GM12878 (cell line): ENCODE results near the gene SACM1L. TPM values are rescaled to one million over a fixed set of nuclear protein-coding genes. Genes with fewer than 3 reads are reported as not detected.

ENCODE experiments used
- ATAC-seq: fragments of 200-7000 bp; cut with Tn5 transposase; 3 replicates; pipeline ENCODE4 v1.9.1; 2020; ENCODE audit warnings: mild to moderate bottlenecking, moderate library complexity
- BruUV-seq: library from RNA; stranded (reverse); fragments of 400-500 nt; replicated peaks from 2 replicates; lab custom pipeline; 2021; lab: Mats Ljungman, UMichigan
- CTCF ChIA-PET: fragments of 300-600 bp; sonication (Branson Sonifier 250); formaldehyde crosslinking; extraction: SDS; loops from one replicate; lab custom pipeline; 2021; ENCODE audit warnings: inconsistent platforms; lab: Yijun Ruan, JAX
- POLR2A ChIA-PET: fragments of 350-600 bp; formaldehyde crosslinking; extraction: SDS; loops from one replicate; lab custom pipeline; 2021; ENCODE audit warnings: inconsistent platforms; lab: Charles Lee
- RAD21 ChIA-PET: fragments of 300-600 bp; sonication (Branson Sonifier 250); formaldehyde crosslinking; loops from one replicate; lab custom pipeline; 2023; ENCODE audit warnings: antibody characterized with exemption; ENCODE audit not compliant: unreplicated experiment; lab: Charles Lee
- SMC1A ChIA-PET: fragments of 300-600 bp; sonication (Branson Sonifier 250); formaldehyde crosslinking; loops from one replicate; lab custom pipeline; 2023; ENCODE audit not compliant: unreplicated experiment, uncharacterized antibody; lab: Charles Lee
- DNase-seq: peaks from one replicate; pipeline ENCODE4 v3.0.0-alpha.2; 2011; ENCODE audit warnings: low read depth, low spot score
- FAIRE-seq: peaks from 3 replicates; lab custom pipeline; 2011; peaks lifted over from hg19 to GRCh38; lab: Jason Lieb, UNC
- H2AFZ ChIP-seq: 2 replicates; pipeline ENCODE4 v1.6.0; 2011; ENCODE audit warnings: low read depth, low read length, control low read depth; ENCODE audit not compliant: control insufficient read depth
- H3K27ac ChIP-seq: 2 replicates; pipeline ENCODE4 v1.5.1; 2011; ENCODE audit warnings: control low read depth; ENCODE audit not compliant: control insufficient read depth, insufficient read depth
- H3K27me3 ChIP-seq, 2 experiments: replicated peaks in 1 of 2; 2 replicates each; pipeline versions ENCODE4 v1.6.0 to v1.6.1; 2011; ENCODE audit warnings: low read length in 1 of 2; ENCODE audit not compliant: control insufficient read depth in 2 of 2, insufficient read depth in 2 of 2
- H3K36me3 ChIP-seq, 2 experiments: 2 replicates each; pipeline ENCODE4 v1.5.1; 2011; ENCODE audit warnings: low read length in 1 of 2; ENCODE audit not compliant: control insufficient read depth in 2 of 2, insufficient read depth in 2 of 2
- H3K4me1 ChIP-seq: 2 replicates; pipeline ENCODE4 v1.6.1; 2011; ENCODE audit warnings: mild to moderate bottlenecking, low read length, moderate library complexity, mixed read lengths; ENCODE audit not compliant: control insufficient read depth, insufficient read depth
- H3K4me2 ChIP-seq: 2 replicates; pipeline ENCODE4 v1.6.0; 2011; ENCODE audit warnings: control low read depth; ENCODE audit not compliant: control insufficient read depth, insufficient read depth
- H3K4me3 ChIP-seq: fragments of 200-600 bp; sonication (generic); 2 replicates; pipeline ENCODE4 v1.5.1; 2016
- H3K79me2 ChIP-seq: 2 replicates; pipeline ENCODE4 v1.6.0; 2011; ENCODE audit warnings: low read length; ENCODE audit not compliant: control insufficient read depth, insufficient read depth
- H3K9ac ChIP-seq: 2 replicates; pipeline ENCODE4 v1.8.0; 2011; ENCODE audit warnings: low read length, control low read depth, mixed read lengths; ENCODE audit not compliant: control insufficient read depth, insufficient read depth
- H3K9me3 ChIP-seq: replicated peaks from 3 replicates; pipeline ENCODE4 v1.5.1; 2011; ENCODE audit warnings: mild to moderate bottlenecking, low read length; ENCODE audit not compliant: control insufficient read depth, insufficient read depth
- H4K20me1 ChIP-seq: 2 replicates; pipeline ENCODE4 v1.6.0; 2011; ENCODE audit not compliant: control insufficient read depth, insufficient read depth
- ASH2L ChIP-seq: fragments of 300-600, 200-600 bp; sonication (generic); IDR thresholded peaks from 2 replicates; pipeline ENCODE4 v1.6.1; 2017; ENCODE audit warnings: low read depth, mild to moderate bottlenecking, borderline replicate concordance
- CEBPB ChIP-seq, 2 experiments: fragments of 150-350 bp in 1 of 2; IDR thresholded peaks; 2 replicates each; pipeline ENCODE4 v1.6.1; 2012 to 2014; ENCODE audit warnings: low read depth in 2 of 2, low read length in 2 of 2, borderline replicate concordance in 1 of 2, inconsistent platforms in 1 of 2
- CREB1 ChIP-seq: IDR thresholded peaks from 2 replicates; pipeline ENCODE4 v1.6.1; 2012; ENCODE audit warnings: low read depth, mild to moderate bottlenecking, inconsistent platforms
- DPF2 ChIP-seq: fragments of 450-650 bp; IDR thresholded peaks from 2 replicates; pipeline ENCODE4 v1.6.1; 2017; ENCODE audit warnings: mild to moderate bottlenecking
- E4F1 ChIP-seq: fragments of 450-650 bp; IDR thresholded peaks from 2 replicates; pipeline ENCODE4 v1.6.1; 2018; ENCODE audit warnings: borderline replicate concordance, mild to moderate bottlenecking; ENCODE audit not compliant: partially characterized antibody
- ESRRA ChIP-seq: IDR thresholded peaks from 2 replicates; pipeline ENCODE4 v1.6.1; 2012; ENCODE audit warnings: mild to moderate bottlenecking, low read length, improper control_type of control experiment
- IRF4 ChIP-seq: IDR thresholded peaks from 2 replicates; pipeline ENCODE4 v1.6.1; 2011; ENCODE audit warnings: low read depth, low read length
- NR2C2 ChIP-seq: IDR thresholded peaks from 2 replicates; pipeline ENCODE4 v1.6.1; 2011; ENCODE audit warnings: borderline replicate concordance, low read depth; ENCODE audit not compliant: control insufficient read depth, insufficient read length
- NR2F1 ChIP-seq: fragments of 450-650 bp; conservative IDR thresholded peaks from 2 replicates; pipeline ENCODE4 v1.6.1; 2017; ENCODE audit warnings: mild to moderate bottlenecking
- PAX5 ChIP-seq: IDR thresholded peaks from 2 replicates; pipeline ENCODE4 v1.6.1; 2011; ENCODE audit warnings: low read depth, low read length, borderline replicate concordance
- POLR2AphosphoS2 ChIP-seq: IDR thresholded peaks from 2 replicates; pipeline ENCODE4 v1.6.1; 2011; ENCODE audit warnings: low read depth, mild to moderate bottlenecking, low read length, improper control_type of control experiment, moderate library complexity
- RFX5 ChIP-seq: IDR thresholded peaks from 2 replicates; pipeline ENCODE4 v1.6.1; 2011; ENCODE audit warnings: low read depth, low read length, improper control_type of control experiment
- SMAD5 ChIP-seq: IDR thresholded peaks from 2 replicates; pipeline ENCODE4 v1.6.1; 2016; ENCODE audit warnings: antibody characterized with exemption, low read depth
- WRNIP1 ChIP-seq: IDR thresholded peaks from 2 replicates; pipeline ENCODE4 v1.6.1; 2011; ENCODE audit warnings: low read depth, low read length, improper control_type of control experiment, borderline replicate concordance
- ZNF207 ChIP-seq: fragments of 450-650 bp; IDR thresholded peaks from 2 replicates; pipeline ENCODE4 v1.6.1; 2014; ENCODE audit warnings: antibody characterized with exemption, mild to moderate bottlenecking, borderline replicate concordance
- ZNF274 ChIP-seq: IDR thresholded peaks from one replicate; pipeline ENCODE4 v1.8.0; 2011; ENCODE audit not compliant: insufficient read length, insufficient read depth
- ZNF622 ChIP-seq: fragments of 450-650 bp; IDR thresholded peaks from 2 replicates; pipeline ENCODE4 v1.6.1; 2017; ENCODE audit warnings: mild to moderate bottlenecking, inconsistent platforms
- whole genome bisulfite sequencing: methylation state at CpG from one replicate; pipeline ENCODE4 v1.1.6; 2016; ENCODE audit warnings: low lambda C conversion rate; ENCODE audit not compliant: insufficient replicate concordance, insufficient coverage; ENCODE audit errors: missing lambda C conversion rate; 5-methylcytosine and 5-hydroxymethylcytosine counted together
- in situ Hi-C: fragments of 300-500 bp; cut with MboI; formaldehyde crosslinking; loops from 9 replicates; pipeline ENCODE4 v1.14.3; 2018; ENCODE audit warnings: mixed read lengths
- intact Hi-C: fragments of 100-400 bp; cut with micrococcal nuclease; formaldehyde crosslinking; loops from one replicate; pipeline ENCODE4 v1.14.2; 2022; ENCODE audit not compliant: unreplicated experiment
- polyA plus RNA-seq, 11 experiments: library from polyadenylated mRNA; depleted of rRNA in 4 of 11; unstranded in 6 of 11; stranded (reverse) in 5 of 11; fragments of >200 nt; fragmentation: Nextera tagmentation in 4 of 11; fragmentation: Illumina TruSeq in 1 of 11; extraction: Ambion mirVana in 4 of 11; extraction: Trizol in 1 of 11; gene quantifications; 1 replicate in 1 of 11; 2 replicates in 10 of 11; pipeline versions ENCODE4 v1.2.1 to v1.2.3, GENCODE V29; 2011 to 2016; ENCODE audit warnings: inconsistent platforms in 2 of 11, missing spikeins in 2 of 11, low read depth in 1 of 11
- total RNA-seq, 4 experiments: library from RNA; depleted of rRNA in 3 of 4; stranded (reverse); fragments of >200 nt in 3 of 4; fragmentation: Illumina TruSeq in 1 of 4; extraction: Trizol in 1 of 4; gene quantifications; 2 replicates each; pipeline versions ENCODE4 v1.2.1 to v1.2.3, GENCODE V29; 2013 to 2021

The SACM1L gene
- total and polyA plus RNA-seq, 10 of the 15 experiments (the other 5 are each of a cell fraction or from before 2014, with no cell fraction given), result 16.5 to 48.3 (median 28.9) TPM

- no peak overlapping the region for H3K27ac ChIP-seq
- ATAC-seq, result no peak
- TF ChIP-seq NR2F1 (no peak), E4F1 (no peak)
- TF ChIP-seq, all 136 proteins: peak for 0
- ChIA-PET POLR2A (no interaction called here), RAD21 (no interaction called here), SMC1A (interaction anchor here (0.7 to 1.2 kb wide), 2 partner anchors 8 to 294 kb away, joined by 3 to 4 read pairs; no protein-coding TSS in a partner anchor), CTCF (interaction anchor here (0.8 to 1.9 kb wide), 2 partner anchors 124 to 145 kb away, joined by 3 to 4 read pairs; no protein-coding TSS in a partner anchor)
- WGBS, result 84% methylated on average over 3 of the region's 3 CpGs
- Histone ChIP-seq H2AFZ (no peak overlapping the region), H3K79me2 (no peaks in the 10 kb centered on the region), H4K20me1 (no peaks in the 10 kb centered on the region), H3K27me3 (0 out of 4 replicates have a peak, but pooled peaks cover 0 to 3% of the 10 kb centered on the region in 2 experiments), H3K9ac (no peak overlapping the region), H3K36me3 (no peaks in the 10 kb centered on the region), H3K4me3 (no peak overlapping the region), H3K9me3 (no peaks in the 10 kb centered on the region; the same call in 2 of the 3 replicates), H3K4me2 (no peak overlapping the region), H3K4me1 (no peaks in the 10 kb centered on the region)
- in situ Hi-C loops, result no loop called here
- no TSS peak for BruUV-seq
- intact Hi-C loops, result no loop called here
- DNase-seq (no peak), FAIRE-seq (no peak)
These were observed 94.5 kb downstream of the SACM1L start for GRCh38 chr3:45783667-45784066.

GRCh38 chr3:45785605-45786150 lies 96.5 kb downstream of the SACM1L start:
- RAD21 ChIA-PET, result no interaction called here
- Histone ChIP-seq H3K9me3 (no peaks in the 10 kb centered on the region; the same call in 2 of the 3 replicates), H3K9ac (no peak overlapping the region), H3K36me3 (no peaks in the 10 kb centered on the region), H3K79me2 (no peaks in the 10 kb centered on the region), H2AFZ (no peak overlapping the region), H3K27me3 (0 out of 4 replicates have a peak, but pooled peaks cover 0 to 3% of the 10 kb centered on the region in 2 experiments), H3K4me1 (no peaks in the 10 kb centered on the region), H3K4me3 (no peak overlapping the region), H4K20me1 (no peaks in the 10 kb centered on the region), H3K27ac (no peak overlapping the region), H3K4me2 (no peak overlapping the region)
- in situ Hi-C loops (no loop called here), intact Hi-C loops (no loop called here)
- FAIRE-seq (no peak), ATAC-seq (no peak), DNase-seq (no peak)
- SMC1A ChIA-PET, result interaction anchor here (0.7 kb wide), 1 partner anchor 138 kb away, joined by 3 read pairs; no protein-coding TSS in a partner anchor
- BruUV-seq, result no TSS peak
- 46% methylated on average over 3 of the region's 3 CpGs for WGBS
- POLR2A ChIA-PET, result no interaction called here
- CTCF ChIA-PET, result interaction anchor here (1.2 kb wide), 1 partner anchor 294 kb away, joined by 3 read pairs; no protein-coding TSS in a partner anchor
- TF ChIP-seq RFX5 (no peak), ZNF622 (no peak), POLR2AphosphoS2 (no peak), NR2C2 (no peak), ZNF207 (no peak), CEBPB (IDR thresholded peaks at IDR 0.05; ENCODE audit: borderline replicate concordance in 1 of 2, low read depth in 2 of 2, low read length in 2 of 2) (no peak), ASH2L (no peak), PAX5 (no peak), WRNIP1 (no peak), ZNF274 (no peak), SMAD5 (no peak), CREB1 (no peak), ESRRA (no peak), IRF4 (no peak), DPF2 (no peak)
